ENCODE measurements around the gene HAO1.

The HAO1 gene

GRCh38 chr20:7926323-7926722 lies 13.9 kb downstream of the HAO1 start:
- DNase-seq = no peak

- DNase-seq = no peak
These were observed 15.6 kb downstream of the HAO1 start for GRCh38 chr20:7924692-7925091.

- no peak for DNase-seq
These were observed 23.6 kb downstream of the HAO1 start for GRCh38 chr20:7916648-7917047.

- DNase-seq = no peak
These were observed 27.7 kb downstream of the HAO1 start for GRCh38 chr20:7912551-7912950.

GRCh38 chr20:7911586-7912330 lies 28.5 kb downstream of the HAO1 start:
- no peak for DNase-seq

GRCh38 chr20:7908905-7909304 lies 31.4 kb downstream of the HAO1 start:
- no peak for DNase-seq

GRCh38 chr20:7903429-7903828 lies 36.8 kb downstream of the HAO1 start:
- no peak for DNase-seq

GRCh38 chr20:7902879-7903278 lies 37.4 kb downstream of the HAO1 start:
- no peak for DNase-seq

- no peak for DNase-seq
These were observed 42.4 kb downstream of the HAO1 start for GRCh38 chr20:7897781-7898364.

- DNase-seq = no peak
These were observed 47.1 kb downstream of the HAO1 start for GRCh38 chr20:7893014-7893730.

GRCh38 chr20:7891705-7892104 lies 48.6 kb downstream of the HAO1 start:
- DNase-seq = no peak

GRCh38 chr20:7889736-7890135 lies 50.5 kb downstream of the HAO1 start:
- DNase-seq = no peak

- no peak for DNase-seq
These were observed 56.5 kb downstream of the HAO1 start for GRCh38 chr20:7883741-7884140.

- DNase-seq = no peak
These were observed 56.9 kb downstream of the HAO1 start for GRCh38 chr20:7883309-7883708.

- no peak for DNase-seq
These were observed 58.2 kb downstream of the HAO1 start for GRCh38 chr20:7882076-7882475.

GRCh38 chr20:7881551-7881950 lies 58.7 kb downstream of the HAO1 start:
- no peak for DNase-seq

GRCh38 chr20:7879883-7880282 lies 60.4 kb downstream of the HAO1 start:
- DNase-seq = no peak

GRCh38 chr20:7868108-7868507 lies 72.2 kb downstream of the HAO1 start:
- no peak for DNase-seq

- no peak for DNase-seq
These were observed 74.0 kb downstream of the HAO1 start for GRCh38 chr20:7866285-7866684.

GRCh38 chr20:7859356-7859802 lies 80.9 kb downstream of the HAO1 start:
- DNase-seq = peak; percentile 75

GRCh38 chr20:7858734-7859250 lies 81.5 kb downstream of the HAO1 start:
- peak; percentile 17 for DNase-seq

- no peak for DNase-seq
These were observed 83.5 kb downstream of the HAO1 start for GRCh38 chr20:7856756-7857155.

- DNase-seq = no peak
These were observed 84.7 kb downstream of the HAO1 start for GRCh38 chr20:7855545-7855944.

GRCh38 chr20:7853493-7853892 lies 86.8 kb downstream of the HAO1 start:
- no peak for DNase-seq

Data from NCI-H1694 treated with DMSO at 0.1 percent for 48 hours (cell line).